NCI-H187 (cell line): ENCODE data around the gene PRTN3.

Experiments used
- DNase-seq, 2 experiments: peaks; one replicate each; lab custom pipeline; 2025; lab: John Stamatoyannopoulos, UW

Gene PRTN3

DNA sequence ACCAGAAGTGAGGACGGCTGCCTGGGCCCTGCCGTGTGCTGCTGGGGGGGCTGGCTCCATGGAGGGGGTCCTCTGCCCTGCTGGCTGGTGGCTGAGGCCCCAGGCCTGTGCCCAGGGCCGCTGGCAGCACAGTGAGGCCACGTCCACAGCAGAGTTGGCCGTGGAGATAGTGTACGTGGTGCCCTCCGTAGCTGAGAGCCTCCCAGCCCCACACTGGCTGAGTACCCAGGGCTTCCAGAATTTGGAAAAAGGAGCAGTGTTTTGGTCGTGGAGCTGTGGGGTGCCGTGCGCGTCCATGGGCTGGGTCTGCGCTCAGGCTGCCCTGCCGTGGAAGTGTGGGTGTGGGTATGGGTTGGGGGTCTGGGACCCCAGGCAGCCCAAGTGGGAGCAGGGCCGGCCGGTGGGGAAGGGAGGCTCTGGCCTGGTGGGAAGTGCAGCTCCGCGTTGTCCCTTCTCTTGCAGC is 37.7 kb upstream of the PRTN3 start:
- DNase-seq = no peak

DNA sequence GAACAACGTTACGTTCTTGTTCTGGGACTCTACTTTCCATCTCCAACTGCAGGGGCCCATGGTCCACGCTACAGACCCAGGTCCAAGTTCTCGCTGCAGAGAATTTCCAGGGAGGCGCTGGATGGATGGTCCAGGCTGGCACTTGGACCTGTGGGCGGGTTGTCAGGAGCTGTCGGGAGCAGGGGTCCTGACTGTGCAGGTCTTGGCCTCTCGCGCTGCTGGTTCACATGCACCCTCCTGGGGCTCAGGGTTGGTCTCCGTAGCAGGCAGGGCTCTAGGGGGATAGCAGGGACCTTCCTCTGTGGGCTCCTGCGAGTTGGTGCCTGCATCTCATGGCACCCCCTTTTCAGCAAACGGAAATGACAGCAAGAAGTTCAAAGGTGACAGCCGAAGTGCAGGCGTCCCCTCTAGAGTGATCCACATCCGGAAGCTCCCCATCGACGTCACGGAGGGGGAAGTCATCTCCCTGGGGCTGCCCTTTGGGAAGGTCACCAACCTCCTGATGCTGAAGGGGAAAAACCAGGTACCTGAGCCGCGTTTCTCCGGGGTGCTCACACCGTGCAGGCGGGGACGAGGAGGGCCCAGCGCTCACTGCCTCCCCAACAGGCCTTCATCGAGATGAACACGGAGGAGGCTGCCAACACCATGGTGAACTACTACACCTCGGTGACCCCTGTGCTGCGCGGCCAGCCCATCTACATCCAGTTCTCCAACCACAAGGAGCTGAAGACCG is 36.9 kb upstream of the PRTN3 start:
- no peak for DNase-seq

DNA sequence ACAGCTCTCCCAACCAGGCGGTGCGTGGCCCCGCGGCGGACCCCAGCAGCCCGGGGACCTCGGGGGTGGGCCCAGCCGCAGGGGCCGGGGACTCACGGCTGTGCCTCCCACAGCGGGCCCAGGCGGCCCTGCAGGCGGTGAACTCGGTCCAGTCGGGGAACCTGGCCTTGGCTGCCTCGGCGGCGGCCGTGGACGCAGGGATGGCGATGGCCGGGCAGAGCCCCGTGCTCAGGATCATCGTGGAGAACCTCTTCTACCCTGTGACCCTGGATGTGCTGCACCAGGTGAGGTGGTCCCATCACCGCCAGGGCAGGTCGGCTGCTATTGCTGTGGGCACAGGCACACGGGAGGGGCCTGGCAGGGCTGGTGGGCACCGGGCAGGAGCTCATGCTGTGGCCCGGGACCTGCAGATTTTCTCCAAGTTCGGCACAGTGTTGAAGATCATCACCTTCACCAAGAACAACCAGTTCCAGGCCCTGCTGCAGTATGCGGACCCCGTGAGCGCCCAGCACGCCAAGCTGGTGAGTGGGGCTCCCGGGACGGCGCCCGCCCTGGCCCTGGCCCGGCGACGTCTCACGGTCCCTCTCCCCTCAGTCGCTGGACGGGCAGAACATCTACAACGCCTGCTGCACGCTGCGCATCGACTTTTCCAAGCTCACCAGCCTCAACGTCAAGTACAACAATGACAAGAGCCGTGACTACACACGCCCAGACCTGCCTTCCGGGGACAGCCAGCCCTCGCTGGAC is 36.2 kb upstream of the PRTN3 start:
- no peak for DNase-seq

DNA sequence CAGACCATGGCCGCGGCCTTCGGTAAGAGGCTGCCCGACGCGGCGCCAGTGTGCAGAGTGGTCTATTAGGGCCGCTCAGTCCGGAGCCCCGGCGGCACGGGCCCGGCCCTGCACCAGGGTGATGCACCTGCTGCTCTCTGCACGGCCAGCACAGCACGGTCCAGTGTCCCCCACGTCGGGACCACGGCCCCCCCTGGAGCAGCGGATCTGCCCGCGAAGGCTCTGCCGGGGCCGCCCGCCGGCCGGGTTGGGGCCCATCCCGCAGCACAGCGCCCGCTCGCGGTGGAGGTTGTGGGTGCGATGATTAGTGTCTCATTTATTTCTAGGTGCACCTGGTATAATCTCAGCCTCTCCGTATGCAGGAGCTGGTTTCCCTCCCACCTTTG is 35.6 kb upstream of the PRTN3 start:
- no peak for DNase-seq

DNA sequence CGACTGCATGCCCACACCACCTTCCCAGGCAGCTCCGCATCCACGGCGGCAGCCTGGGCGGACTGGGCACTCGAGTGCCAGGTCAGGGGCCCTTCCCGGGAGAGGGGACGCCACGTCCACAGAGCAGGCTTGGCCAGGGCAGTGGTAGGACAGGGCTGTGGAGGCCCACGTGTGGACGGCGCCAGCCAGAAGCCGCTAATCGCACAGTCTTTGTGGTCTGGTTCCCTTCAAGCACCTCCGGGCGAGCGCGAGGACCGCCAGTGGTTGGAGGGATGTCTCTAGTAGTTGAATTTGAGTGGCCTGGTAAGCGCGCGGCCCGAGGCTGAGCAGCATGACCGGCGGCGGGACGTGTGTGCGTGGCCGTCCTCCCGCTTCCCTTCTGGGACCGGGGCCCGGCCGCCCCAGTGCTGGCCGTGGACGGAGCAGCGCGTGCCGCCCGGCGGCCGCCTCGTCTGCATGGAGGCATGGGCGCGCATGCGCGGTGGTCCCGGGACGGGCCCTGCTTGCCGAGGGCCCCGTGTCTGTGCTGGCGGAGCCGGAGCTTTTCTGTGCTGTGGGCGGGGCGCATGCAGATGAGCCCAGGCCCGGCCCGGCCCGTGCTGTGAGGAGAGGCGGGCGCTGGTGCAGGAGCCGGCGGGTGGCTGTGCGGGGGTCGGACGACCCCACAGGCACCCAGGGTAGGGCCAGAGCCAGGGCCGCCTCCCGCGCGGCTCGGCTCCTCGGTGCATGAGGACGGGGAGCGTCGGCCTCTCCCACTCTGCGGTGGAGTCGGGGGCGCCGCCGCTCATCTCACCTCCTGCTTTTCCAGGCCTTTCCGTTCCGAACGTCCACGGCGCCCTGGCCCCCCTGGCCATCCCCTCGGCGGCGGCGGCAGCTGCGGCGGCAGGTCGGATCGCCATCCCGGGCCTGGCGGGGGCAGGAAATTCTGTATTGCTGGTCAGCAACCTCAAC is 34.9 kb upstream of the PRTN3 start:
- no peak for DNase-seq

DNA sequence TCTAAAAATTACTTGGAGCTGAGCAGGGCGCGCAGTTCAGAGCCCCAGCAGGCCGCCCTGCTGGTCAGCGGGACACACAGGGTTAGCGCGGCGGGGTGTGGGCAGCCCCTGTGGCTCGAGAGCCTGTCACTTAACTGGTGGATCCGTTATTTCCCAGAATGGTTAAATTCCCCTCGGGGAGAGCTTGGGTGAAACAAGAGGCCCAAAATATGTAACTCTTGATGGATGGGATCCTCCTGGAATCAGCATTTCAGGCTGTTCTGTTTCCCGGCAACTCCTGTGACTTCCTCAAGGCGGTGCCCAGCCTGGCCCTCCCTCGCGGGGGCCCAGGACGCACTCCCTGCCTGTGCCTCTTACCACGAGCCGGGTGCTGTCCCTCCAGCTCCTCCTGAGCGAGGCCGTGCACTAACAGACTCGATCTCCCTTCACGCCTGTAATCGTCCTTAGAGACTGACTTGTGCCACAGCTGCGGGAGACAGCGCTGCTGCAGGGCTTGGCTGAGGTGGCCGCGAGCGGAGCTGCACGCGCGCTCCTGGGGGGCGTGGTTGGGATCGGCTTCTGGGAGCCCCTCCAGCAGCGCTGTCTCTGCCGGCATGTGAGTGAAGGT is 33.9 kb upstream of the PRTN3 start:
- DNase-seq = no peak

DNA sequence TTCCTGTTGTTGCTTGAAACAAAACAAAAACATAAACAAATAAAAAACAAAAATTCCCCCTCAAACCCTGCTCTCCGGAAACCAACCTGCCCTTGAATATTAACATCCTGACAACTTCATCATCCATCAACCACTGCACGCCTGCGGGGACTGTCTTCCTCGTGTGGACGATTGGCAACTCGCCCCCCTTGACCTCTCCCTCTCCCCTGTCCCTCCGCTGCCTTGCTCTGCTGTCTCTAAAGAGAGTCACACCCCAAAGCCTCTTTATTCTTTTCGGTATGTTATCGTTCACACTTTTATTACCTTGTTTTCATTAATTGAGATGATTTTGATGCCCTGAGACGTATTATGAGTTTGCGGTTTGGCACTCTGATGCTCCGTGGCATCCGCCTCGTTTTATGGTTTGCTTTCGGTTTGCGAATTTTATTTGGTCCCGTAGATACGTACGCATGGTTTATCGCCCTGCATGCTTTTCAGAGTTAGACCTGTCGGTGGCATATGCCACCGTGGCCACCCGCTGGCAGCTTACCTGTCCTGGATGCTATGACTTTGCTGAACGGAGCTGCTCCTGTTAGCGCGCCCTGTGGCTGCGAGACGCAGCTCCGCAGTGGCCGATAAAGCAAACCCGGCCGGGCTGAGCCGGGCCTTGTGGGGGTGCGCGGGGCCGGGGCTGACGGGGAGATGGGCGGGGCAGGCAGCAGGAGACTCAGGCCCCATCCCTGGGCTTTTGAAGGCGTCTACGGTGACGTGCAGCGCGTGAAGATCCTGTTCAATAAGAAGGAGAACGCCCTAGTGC is 33.0 kb upstream of the PRTN3 start:
- no peak for DNase-seq

DNA sequence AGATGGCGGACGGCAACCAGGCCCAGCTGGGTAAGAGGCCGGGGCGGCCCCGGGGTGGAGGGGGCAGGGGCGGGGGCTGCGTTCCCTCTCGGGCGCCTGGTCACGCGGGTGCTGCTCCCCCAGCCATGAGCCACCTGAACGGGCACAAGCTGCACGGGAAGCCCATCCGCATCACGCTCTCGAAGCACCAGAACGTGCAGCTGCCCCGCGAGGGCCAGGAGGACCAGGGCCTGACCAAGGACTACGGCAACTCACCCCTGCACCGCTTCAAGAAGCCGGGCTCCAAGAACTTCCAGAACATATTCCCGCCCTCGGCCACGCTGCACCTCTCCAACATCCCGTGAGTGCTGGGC is 32.4 kb upstream of the PRTN3 start:
- no peak for DNase-seq

DNA sequence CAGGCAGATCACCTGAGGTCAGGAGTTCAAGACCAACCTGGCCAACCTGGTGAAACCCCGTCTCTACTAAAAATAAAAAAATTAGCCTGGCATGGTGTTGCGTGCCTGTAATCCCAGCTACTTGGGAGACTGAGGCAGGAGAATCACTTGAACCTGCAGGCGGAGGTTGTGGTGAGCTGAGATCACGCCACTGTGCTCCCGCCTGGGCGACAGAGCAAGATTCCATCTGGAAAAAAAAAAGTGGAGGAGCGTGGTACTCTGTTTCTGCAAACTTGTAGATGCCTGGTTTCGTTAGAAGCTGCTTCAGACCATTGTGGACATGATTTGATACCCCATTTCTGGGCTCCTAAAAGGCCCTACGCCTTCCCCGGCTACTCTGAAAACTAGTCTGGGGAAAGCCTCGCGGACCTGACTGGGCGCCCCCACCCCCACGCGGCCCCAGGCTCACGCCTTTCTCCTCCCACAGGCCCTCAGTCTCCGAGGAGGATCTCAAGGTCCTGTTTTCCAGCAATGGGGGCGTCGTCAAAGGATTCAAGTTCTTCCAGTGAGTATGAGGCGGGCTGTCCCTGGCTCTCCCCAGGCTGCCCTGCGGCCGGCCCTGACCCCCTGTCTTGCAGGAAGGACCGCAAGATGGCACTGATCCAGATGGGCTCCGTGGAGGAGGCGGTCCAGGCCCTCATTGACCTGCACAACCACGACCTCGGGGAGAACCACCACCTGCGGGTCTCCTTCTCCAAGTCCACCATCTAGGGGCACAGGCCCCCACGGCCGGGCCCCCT is 30.5 kb upstream of the PRTN3 start:
- DNase-seq = no peak

DNA sequence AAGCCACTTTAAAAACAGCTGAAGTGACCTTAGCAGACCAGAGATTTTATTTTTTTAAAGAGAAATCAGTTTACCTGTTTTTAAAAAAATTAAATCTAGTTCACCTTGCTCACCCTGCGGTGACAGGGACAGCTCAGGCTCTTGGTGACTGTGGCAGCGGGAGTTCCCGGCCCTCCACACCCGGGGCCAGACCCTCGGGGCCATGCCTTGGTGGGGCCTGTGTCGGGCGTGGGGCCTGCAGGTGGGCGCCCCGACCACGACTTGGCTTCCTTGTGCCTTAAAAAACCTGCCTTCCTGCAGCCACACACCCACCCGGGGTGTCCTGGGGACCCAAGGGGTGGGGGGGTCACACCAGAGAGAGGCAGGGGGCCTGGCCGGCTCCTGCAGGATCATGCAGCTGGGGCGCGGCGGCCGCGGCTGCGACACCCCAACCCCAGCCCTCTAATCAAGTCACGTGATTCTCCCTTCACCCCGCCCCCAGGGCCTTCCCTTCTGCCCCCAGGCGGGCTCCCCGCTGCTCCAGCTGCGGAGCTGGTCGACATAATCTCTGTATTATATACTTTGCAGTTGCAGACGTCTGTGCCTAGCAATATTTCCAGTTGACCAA is 29.8 kb upstream of the PRTN3 start:
- DNase-seq = no peak

DNA sequence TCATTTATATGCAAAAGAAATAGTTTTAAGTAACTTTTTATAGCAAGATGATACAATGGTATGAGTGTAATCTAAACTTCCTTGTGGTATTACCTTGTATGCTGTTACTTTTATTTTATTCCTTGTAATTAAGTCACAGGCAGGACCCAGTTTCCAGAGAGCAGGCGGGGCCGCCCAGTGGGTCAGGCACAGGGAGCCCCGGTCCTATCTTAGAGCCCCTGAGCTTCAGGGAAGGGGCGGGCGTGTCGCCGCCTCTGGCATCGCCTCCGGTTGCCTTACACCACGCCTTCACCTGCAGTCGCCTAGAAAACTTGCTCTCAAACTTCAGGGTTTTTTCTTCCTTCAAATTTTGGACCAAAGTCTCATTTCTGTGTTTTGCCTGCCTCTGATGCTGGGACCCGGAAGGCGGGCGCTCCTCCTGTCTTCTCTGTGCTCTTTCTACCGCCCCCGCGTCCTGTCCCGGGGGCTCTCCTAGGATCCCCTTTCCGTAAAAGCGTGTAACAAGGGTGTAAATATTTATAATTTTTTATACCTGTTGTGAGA is 29.2 kb upstream of the PRTN3 start:
- DNase-seq = no peak

DNA sequence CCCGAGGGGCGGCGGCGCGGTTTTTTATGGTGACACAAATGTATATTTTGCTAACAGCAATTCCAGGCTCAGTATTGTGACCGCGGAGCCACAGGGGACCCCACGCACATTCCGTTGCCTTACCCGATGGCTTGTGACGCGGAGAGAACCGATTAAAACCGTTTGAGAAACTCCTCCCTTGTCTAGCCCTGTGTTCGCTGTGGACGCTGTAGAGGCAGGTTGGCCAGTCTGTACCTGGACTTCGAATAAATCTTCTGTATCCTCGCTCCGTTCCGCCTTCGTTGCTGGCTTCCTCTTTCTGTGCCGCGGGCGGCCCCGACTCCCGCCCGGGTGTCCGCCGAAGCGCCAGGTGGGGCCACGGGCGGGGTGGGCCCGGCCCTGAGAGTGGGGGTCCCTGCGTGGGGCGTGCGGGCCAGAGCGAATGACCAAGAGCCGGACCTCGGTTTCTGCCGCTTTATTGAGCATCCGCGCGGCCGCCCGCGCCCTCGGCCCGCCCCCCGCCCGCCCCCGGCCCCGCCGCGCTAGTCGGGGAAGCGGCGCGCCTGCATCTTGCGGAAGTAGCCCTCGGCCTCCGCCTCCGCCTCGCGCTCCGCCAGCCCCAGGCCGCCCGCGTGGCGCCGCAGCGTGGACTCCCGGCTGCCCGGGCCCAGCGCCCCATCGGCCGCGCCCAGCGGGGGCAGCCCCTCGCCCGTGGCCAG is 28.6 kb upstream of the PRTN3 start:
- no peak for DNase-seq

DNA sequence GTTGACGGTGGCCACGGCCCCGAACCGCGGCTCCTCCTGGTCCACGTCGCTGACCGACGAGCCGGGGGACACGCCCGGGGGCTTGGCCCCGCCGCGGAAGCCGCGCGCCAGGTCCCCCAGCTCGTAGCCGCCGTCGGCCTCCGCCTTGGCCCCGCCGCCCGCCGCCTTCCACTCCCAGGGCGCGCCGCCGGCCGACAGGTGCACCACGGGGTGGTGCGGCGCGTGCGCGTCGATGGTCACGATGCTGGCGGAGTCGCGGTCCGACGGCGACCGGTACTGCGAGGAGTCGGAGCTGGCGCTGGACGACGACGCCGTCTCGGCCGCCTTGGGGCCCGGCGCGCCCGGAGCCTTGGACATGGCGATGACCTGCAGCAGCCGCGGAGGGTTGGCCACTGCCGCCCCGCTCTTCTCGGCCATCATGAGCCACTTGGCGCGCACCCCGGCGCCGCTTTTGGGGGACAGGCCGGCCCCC is 28.0 kb upstream of the PRTN3 start:
- DNase-seq = no peak

DNA sequence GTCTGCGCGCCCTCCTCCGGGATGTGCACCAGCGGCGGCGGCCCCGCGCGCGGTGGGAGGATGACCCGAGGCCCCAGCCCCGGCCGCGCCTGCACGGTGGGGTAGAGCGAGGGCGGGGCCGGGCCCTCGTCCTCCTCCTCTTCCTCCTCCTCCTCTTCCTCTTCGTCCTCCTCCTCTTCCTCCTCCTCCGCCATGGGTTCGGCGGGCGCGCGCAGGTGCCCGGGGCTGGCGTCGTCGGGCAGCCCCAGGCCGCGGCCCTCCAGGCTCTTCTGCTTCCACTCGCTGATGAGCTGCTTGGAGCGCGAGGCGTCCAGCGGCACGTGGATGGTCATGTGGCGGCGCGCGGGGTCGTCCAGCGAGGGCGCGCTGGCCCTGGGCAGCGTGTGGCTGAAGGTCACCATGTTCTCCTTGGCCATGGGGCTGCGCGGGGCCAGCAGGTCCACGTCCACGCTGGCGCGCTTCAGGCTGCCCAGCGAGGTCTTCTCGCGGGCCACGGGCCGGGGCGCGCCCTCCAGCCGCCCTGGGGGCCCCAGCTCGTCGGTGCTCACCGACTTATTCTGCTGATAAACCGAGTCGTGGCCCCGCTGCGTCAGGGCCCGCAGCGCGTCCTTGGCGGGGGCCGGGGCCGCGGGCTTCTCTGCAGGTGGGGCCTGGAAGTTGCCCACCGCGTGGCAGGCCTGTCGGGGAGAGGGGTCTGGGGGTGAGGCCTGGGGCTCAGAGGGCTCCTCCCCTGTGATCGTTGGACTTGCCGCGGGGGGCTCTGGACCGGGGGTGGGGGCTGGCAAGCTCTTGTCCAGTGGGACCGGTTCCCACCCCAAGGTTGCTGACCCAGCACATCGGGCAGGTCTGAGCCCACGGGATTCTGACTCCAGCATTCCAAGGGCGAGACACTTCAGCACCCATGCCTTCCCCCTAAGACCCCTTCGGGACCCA is 27.3 kb upstream of the PRTN3 start:
- no peak for DNase-seq

DNA sequence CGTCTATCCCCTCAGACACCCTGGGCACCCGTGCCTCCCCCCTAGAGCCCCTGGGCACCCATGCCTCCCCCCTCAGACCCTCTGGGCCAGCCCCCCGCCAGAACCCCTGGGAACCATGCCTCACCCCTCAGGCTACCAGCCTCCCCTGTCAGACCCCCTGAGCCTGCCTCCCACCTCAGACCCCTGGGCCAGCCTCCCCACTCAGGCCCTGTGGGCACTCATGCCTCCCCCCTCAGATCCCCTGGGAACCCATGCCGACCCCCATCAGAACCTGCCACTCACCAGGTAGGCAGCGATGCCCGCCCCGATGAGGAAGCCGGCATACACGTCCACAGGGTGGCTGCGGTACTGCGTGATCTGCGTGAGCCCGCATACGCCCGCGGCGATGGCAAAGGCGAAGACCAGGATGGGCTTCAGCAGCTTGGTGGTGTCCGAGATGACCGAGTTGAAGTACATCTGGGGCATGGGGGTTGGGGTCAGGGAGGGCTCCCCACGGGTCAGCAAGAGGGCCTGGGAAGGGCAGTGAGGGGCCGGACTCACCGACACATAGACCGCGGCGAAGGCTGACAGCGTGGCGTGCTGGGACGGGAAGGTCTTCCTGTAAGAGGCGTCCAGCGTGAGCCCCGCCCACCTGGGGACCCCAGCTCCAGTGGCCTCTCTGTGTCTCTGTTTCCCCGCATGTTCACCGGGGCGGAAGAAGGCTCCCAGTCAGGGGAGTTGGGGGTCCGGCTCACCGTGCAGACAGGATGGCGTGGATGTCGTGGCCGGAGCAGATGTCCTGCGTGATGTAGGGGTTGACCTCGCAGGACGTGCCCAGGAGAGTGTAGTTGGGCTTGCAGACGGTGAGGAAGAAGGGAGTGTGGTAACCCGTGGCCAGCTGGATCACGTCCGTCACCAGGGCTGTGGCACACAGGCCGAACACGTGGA is 26.4 kb upstream of the PRTN3 start:
- DNase-seq = no peak

DNA sequence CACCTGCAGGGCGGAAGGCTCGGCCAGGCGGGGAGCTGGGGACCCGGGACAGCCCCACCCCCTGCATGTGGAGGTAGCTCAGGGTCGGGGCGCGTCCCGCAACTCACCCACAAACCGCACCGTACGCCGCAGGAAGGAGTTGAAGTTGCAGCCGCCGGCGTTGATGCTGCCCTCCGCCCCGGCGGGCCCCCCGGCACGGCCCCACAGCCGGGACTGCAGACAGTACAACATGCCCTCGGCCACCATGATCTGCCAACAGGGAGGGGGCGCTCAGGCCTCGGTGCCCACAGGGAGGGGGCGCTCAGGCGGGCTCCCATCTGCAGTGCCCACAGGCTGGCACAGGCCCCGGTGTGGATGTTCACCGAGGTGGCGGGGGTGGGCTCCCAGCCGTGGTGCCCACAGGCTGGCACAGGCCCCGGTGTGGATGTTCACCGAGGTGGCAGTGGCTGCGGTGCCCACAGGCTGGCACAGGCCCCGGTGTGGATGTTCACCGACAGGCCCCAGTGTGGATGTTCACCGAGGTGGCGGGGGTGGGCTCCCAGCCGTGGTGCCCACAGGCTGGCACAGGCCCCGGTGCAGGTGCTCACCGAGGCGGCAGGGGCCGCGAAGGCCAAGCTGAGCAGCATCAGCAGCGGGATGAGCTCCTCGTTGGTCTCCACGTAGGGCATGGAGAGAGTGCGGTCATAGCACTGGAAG is 25.6 kb upstream of the PRTN3 start:
- DNase-seq = no peak
